K562 (cell line): ENCODE results near the gene STK16. TPM values are rescaled to one million over a fixed set of nuclear protein-coding genes. Genes with fewer than 3 reads are reported as not detected.
A peak's percentile ranks its signal among the peaks of the same experiment; 100 is the strongest.
"Not testable (repeated sequence)": the region's sequence is repeated elsewhere in the genome, so short reads cannot be mapped to it uniquely, and the experiment has no call there.

Experiments used
- ATAC-seq: fragments of 200-7000 bp; cut with Tn5 transposase; 3 replicates; pipeline ENCODE4 v1.9.1; 2020; ENCODE audit warnings: moderate library complexity
- BruUV-seq: library from RNA; stranded (reverse); fragments of 400-500 nt; replicated peaks from 2 replicates; lab custom pipeline; 2021; lab: Mats Ljungman, UMichigan
- CTCF ChIA-PET: fragments of 300-600 bp; formaldehyde crosslinking; extraction: SDS; loops from one replicate; lab custom pipeline; 2021; ENCODE audit warnings: low intra/inter-chr PET ratio; lab: Yijun Ruan, JAX
- POLR2A ChIA-PET: fragments of 300-600, 350-650 bp; sonication (Branson Sonifier 250); formaldehyde crosslinking; extraction: SDS; loops from one replicate; lab custom pipeline; 2021; ENCODE audit warnings: antibody characterized with exemption, inconsistent platforms; lab: Yijun Ruan, JAX
- DNase-seq, 4 experiments: peaks; one replicate each; pipeline versions ENCODE4 v3.0.0 to v3.0.0-alpha.2; 2011 to 2018; ENCODE audit warnings: low spot score in 3 of 4, mixed read lengths in 3 of 4; ENCODE audit errors: extremely low read depth in 1 of 4
- FAIRE-seq: peaks from 2 replicates; lab custom pipeline; 2011; peaks lifted over from hg19 to GRCh38; lab: Jason Lieb, UNC
- H2AFZ ChIP-seq: 2 replicates; pipeline ENCODE4 v1.6.0; 2011; ENCODE audit warnings: low read depth, low read length, control low read depth, inconsistent platforms
- H3K27ac ChIP-seq: fragments of 200-600 bp; 3 replicates; pipeline ENCODE4 v1.8.0; 2011; ENCODE audit warnings: low read depth, mild to moderate bottlenecking, control low read depth, inconsistent platforms, low read length, moderate library complexity, mixed read lengths; ENCODE audit errors: extremely low read depth
- H3K27me3 ChIP-seq, 2 experiments: fragments of 300-600 bp in 1 of 2; 2 replicates in 1 of 2; 3 replicates in 1 of 2; pipeline versions ENCODE4 v1.6.0 to v1.8.0; 2011; ENCODE audit warnings: inconsistent platforms in 2 of 2, low read length in 2 of 2, mild to moderate bottlenecking in 1 of 2, mixed read lengths in 1 of 2, moderate library complexity in 1 of 2; ENCODE audit not compliant: control insufficient read depth in 2 of 2, insufficient read depth in 2 of 2
- H3K36me3 ChIP-seq: fragments of 300-600 bp; 3 replicates; pipeline ENCODE4 v1.8.0; 2011; ENCODE audit warnings: mild to moderate bottlenecking, low read length, inconsistent platforms; ENCODE audit not compliant: control insufficient read depth, insufficient read depth
- H3K4me1 ChIP-seq, 2 experiments: fragments of 200-600 bp in 1 of 2; replicated peaks in 1 of 2; 2 replicates in 1 of 2; 3 replicates in 1 of 2; pipeline versions ENCODE4 v1.5.1 to v1.8.0; 2011; ENCODE audit warnings: inconsistent platforms in 2 of 2, low read length in 2 of 2, mild to moderate bottlenecking in 1 of 2, mixed read lengths in 1 of 2, moderate library complexity in 1 of 2; ENCODE audit not compliant: control insufficient read depth in 2 of 2, insufficient read depth in 2 of 2
- H3K4me2 ChIP-seq: 2 replicates; pipeline ENCODE4 v1.6.1; 2011; ENCODE audit warnings: low read length, control low read depth, inconsistent platforms, mixed read lengths; ENCODE audit not compliant: insufficient read depth
- H3K4me3 ChIP-seq: fragments of 200-600 bp; sonication (generic), shearing (Covaris generic); 2 replicates; pipeline ENCODE4 v1.5.1; 2016; ENCODE audit warnings: control low read depth, inconsistent platforms
- H3K79me2 ChIP-seq: fragments of 200-600 bp; 3 replicates; pipeline ENCODE4 v1.8.0; 2011; ENCODE audit warnings: low read length, inconsistent platforms; ENCODE audit not compliant: control insufficient read depth, insufficient read depth
- H3K9ac ChIP-seq, 2 experiments: 2 replicates each; pipeline versions ENCODE4 v1.6.0 to v1.6.1; 2011; ENCODE audit warnings: low read depth in 2 of 2, low read length in 2 of 2, control low read depth in 1 of 2, inconsistent platforms in 1 of 2, mild to moderate bottlenecking in 1 of 2, mixed read lengths in 1 of 2; ENCODE audit not compliant: insufficient read depth in 1 of 2
- H3K9me1 ChIP-seq: one replicate; pipeline ENCODE4 v1.6.0; 2011; ENCODE audit warnings: inconsistent platforms, mild to moderate bottlenecking, low read length, moderate library complexity; ENCODE audit not compliant: control insufficient read depth, insufficient read depth
- H3K9me3 ChIP-seq: replicated peaks from 2 replicates; pipeline ENCODE4 v1.5.1; 2011; ENCODE audit warnings: low read depth, low read length, inconsistent platforms; ENCODE audit not compliant: control insufficient read depth, insufficient read depth
- H4K20me1 ChIP-seq: replicated peaks from 2 replicates; pipeline ENCODE4 v1.6.1; 2011; ENCODE audit warnings: low read length, inconsistent platforms, mixed read lengths; ENCODE audit not compliant: control insufficient read depth, insufficient read depth
- KDM5B ChIP-seq: fragments of 200-600 bp; sonication (generic); IDR thresholded peaks from 2 replicates; pipeline ENCODE4 v1.6.1; 2012; ENCODE audit warnings: low read depth, mild to moderate bottlenecking, moderate library complexity, low read length, control low read depth, inconsistent platforms; ENCODE audit not compliant: insufficient replicate concordance
- NFYB ChIP-seq: IDR thresholded peaks from 2 replicates; pipeline ENCODE4 v1.6.1; 2011; ENCODE audit warnings: mild to moderate bottlenecking, moderate library complexity; ENCODE audit not compliant: insufficient read length; ENCODE audit errors: extremely low read depth
- POLR2A ChIP-seq: fragments of 450-650 bp; conservative IDR thresholded peaks from 2 replicates; pipeline ENCODE4 v1.6.1; 2016
- SUPT5H ChIP-seq: fragments of 450-650 bp; IDR thresholded peaks from 2 replicates; pipeline ENCODE4 v1.6.1; 2016
- WGBS: fragments of 100-300 bp; shearing (Covaris generic); methylation state at CpG from one replicate; pipeline ENCODE4 v1.1.6; 2016; ENCODE audit warnings: low coverage, mixed read lengths; ENCODE audit not compliant: insufficient coverage; ENCODE audit errors: missing lambda C conversion rate; 5-methylcytosine and 5-hydroxymethylcytosine counted together
- in situ Hi-C: fragments of 300-500 bp; cut with MboI; formaldehyde crosslinking; loops from 4 replicates; pipeline ENCODE4 v1.15.0; 2018; ENCODE audit warnings: inconsistent platforms, mixed read lengths
- intact Hi-C: fragments of 100-400 bp; cut with micrococcal nuclease; formaldehyde crosslinking; loops from 2 replicates; pipeline ENCODE4 v1.14.2; 2022
- polyA plus RNA-seq, 8 experiments: library from polyadenylated mRNA; depleted of rRNA in 4 of 8; stranded (reverse) in 5 of 8; unstranded in 3 of 8; fragments of >200 nt; fragmentation: Nextera tagmentation in 2 of 8; fragmentation: Illumina TruSeq in 1 of 8; extraction: Ambion mirVana in 2 of 8; extraction: Trizol in 1 of 8; gene quantifications; 2 replicates each; pipeline versions ENCODE4 v1.2.1 to v1.2.3, GENCODE V29; 2011 to 2014; ENCODE audit warnings: inconsistent platforms in 1 of 8, missing spikeins in 1 of 8
- total RNA-seq, 7 experiments: library from RNA; depleted of rRNA in 6 of 7; stranded (reverse); fragments of >200 nt in 6 of 7; fragmentation: Illumina TruSeq in 2 of 7; extraction: Trizol in 2 of 7; gene quantifications; 2 replicates each; pipeline versions ENCODE4 v1.2.1 to v1.2.3, GENCODE V29; 2011 to 2021; ENCODE audit warnings: low replicate concordance in 1 of 7

Gene STK16
- total and polyA plus RNA-seq, 9 of the 15 experiments (the other 6 are each of a cell fraction or from before 2014, with no cell fraction given), result 5.4 to 36.2 (median 17.8) TPM

- H3K4me1 ChIP-seq, FAIRE-seq, H3K9me3 ChIP-seq, H4K20me1 ChIP-seq, in situ Hi-C loops, ATAC-seq, H3K27me3 ChIP-seq, H3K4me2 ChIP-seq, H3K9me1 ChIP-seq, POLR2A ChIA-PET, H3K9ac ChIP-seq, CTCF ChIA-PET, H3K79me2 ChIP-seq, DNase-seq, H3K27ac ChIP-seq, intact Hi-C loops, H3K36me3 ChIP-seq, H3K4me3 ChIP-seq: not testable (repeated sequence)
- peak; percentile 70 for TF ChIP-seq POLR2A
- peak; percentile 50 for TF ChIP-seq SUPT5H
- TF ChIP-seq NFYB, result peak; percentile 28
- TF ChIP-seq KDM5B, result peak; percentile 28
- BruUV-seq, result TSS peak; percentile 98
- 75% methylated on average over 22 of the region's 26 CpGs for WGBS
- peak overlapping the region; percentile 39; the same call in 1 of the 2 replicates for H2AFZ ChIP-seq
Observed at GRCh38 chr2:219200502-219201326, 44.6 kb upstream of the STK16 start.

- H3K79me2 ChIP-seq, intact Hi-C loops, in situ Hi-C loops, CTCF ChIA-PET, ATAC-seq, H3K27ac ChIP-seq, H2AFZ ChIP-seq, H3K36me3 ChIP-seq, H3K4me1 ChIP-seq, H3K4me2 ChIP-seq, H3K9ac ChIP-seq, FAIRE-seq, H3K9me3 ChIP-seq, H3K9me1 ChIP-seq, BruUV-seq, H4K20me1 ChIP-seq, H3K27me3 ChIP-seq, DNase-seq, POLR2A ChIA-PET, H3K4me3 ChIP-seq: not testable (repeated sequence)
- 89% methylated on average over 6 of the region's 21 CpGs for WGBS
Observed at GRCh38 chr2:219201331-219201730, 43.9 kb upstream of the STK16 start.
